Kidney (tissue), 14 donors: Measurements from ENCODE around the gene ENTPD7. TPM values are rescaled to one million over a fixed set of nuclear protein-coding genes. Genes with fewer than 3 reads are reported as not detected.

Experiments used
- DNase-seq, 5 donors: peaks; one replicate each; pipeline ENCODE4 v3.0.0-alpha.2; 2013 to 2020
- FAIRE-seq: peaks from 2 replicates; lab custom pipeline; 2012; peaks lifted over from hg19 to GRCh38; lab: Jason Lieb, UNC
- H3K27ac ChIP-seq, 2 donors: one replicate each; pipeline ENCODE4 v1.7.0; 2013; ENCODE audit warnings: low read depth in 2 of 2, low read length in 2 of 2, inconsistent platforms in 1 of 2
- H3K27me3 ChIP-seq: one replicate; pipeline ENCODE4 v1.7.1; 2013; ENCODE audit warnings: low read length, inconsistent platforms; ENCODE audit not compliant: control insufficient read depth, insufficient read depth
- H3K36me3 ChIP-seq, 3 donors: one replicate each; pipeline versions ENCODE4 v1.7.0 to v1.7.1; 2013; ENCODE audit warnings: low read length in 3 of 3, control low read depth in 1 of 3, inconsistent platforms in 1 of 3; ENCODE audit not compliant: insufficient read depth in 3 of 3, control insufficient read depth in 2 of 3
- H3K4me1 ChIP-seq, 3 donors: one replicate each; pipeline versions ENCODE4 v1.7.0 to v1.7.1; 2013; ENCODE audit warnings: low read length in 3 of 3, inconsistent platforms in 1 of 3, low read depth in 1 of 3; ENCODE audit not compliant: control insufficient read depth in 2 of 3, insufficient read depth in 2 of 3
- H3K4me3 ChIP-seq, 3 donors: one replicate each; pipeline versions ENCODE4 v1.7.0 to v1.8.1; 2013; ENCODE audit warnings: low read length in 3 of 3, control low read depth in 1 of 3, inconsistent platforms in 1 of 3
- H3K9ac ChIP-seq, 3 donors: one replicate each; pipeline versions ENCODE4 v1.7.0 to v1.7.1; 2013; ENCODE audit warnings: low read length in 3 of 3, control low read depth in 1 of 3, inconsistent platforms in 1 of 3
- H3K9me3 ChIP-seq, 3 donors: one replicate each; pipeline versions ENCODE4 v1.7.0 to v1.7.1; 2013; ENCODE audit warnings: low read length in 3 of 3, control low read depth in 1 of 3, inconsistent platforms in 1 of 3; ENCODE audit not compliant: control insufficient read depth in 2 of 3, insufficient read depth in 1 of 3
- CTCF ChIP-seq: IDR thresholded peaks from 3 replicates; pipeline ENCODE4 v1.5.1; 2012; ENCODE audit warnings: mild to moderate bottlenecking, moderate library complexity, borderline replicate concordance; ENCODE audit not compliant: insufficient read depth; ENCODE audit errors: extremely low read depth
- intact Hi-C: fragments of 100-400 bp; cut with DNase I; formaldehyde crosslinking; loops from one replicate; pipeline ENCODE4 v1.11.1; 2022
- polyA plus RNA-seq: library from polyadenylated mRNA; stranded (reverse); fragments of 350-450 nt; fragmentation: Illumina TruSeq; extraction: RNeasy Lipid Tissue Mini Kit (QIAGEN cat#74804); gene quantifications from one replicate; pipeline ENCODE4 v1.2.3, GENCODE V29; 2014; ENCODE audit warnings: low read depth, low replicate concordance; ENCODE audit not compliant: insufficient read depth
- total RNA-seq: library from RNA; stranded (reverse); fragmentation: NEBNext Ultra II Directional; extraction: Animal tissue kit (Norgen Biotek cat#: 25700); gene quantifications from one replicate; pipeline ENCODE4 v1.2.1, GENCODE V29; 2021
- donor health status: control.
- donor health status: control.
- donor health status: control.
- donor health status: control.
- donor health status: control.
- donor health status: DM: yes; HTN: yes; CAD: no.
- donor health status: Normal renal cell carcinoma (clear cell type).

ENTPD7 gene
- total and polyA plus RNA-seq, 2 donors from 2014 or later, result 1.4 to 16.1 TPM

DNA sequence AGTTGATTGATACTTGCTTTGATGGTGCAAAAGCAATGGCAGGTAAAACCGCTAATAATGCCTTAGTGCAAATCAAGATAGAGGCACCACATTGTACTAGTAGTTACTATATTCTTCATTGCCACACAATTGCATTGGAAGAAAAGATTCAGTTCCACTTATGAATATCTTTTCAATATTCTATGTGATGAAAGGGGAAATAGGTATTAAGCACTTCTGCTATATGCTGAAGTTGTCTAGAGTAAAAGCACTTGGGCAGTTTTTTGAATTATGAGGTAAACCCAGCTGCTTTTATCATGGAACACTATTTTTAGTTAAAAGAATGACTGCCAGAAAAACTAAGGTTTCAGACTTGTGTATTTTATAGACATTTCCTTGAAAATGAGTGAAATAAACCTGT lies 15.5 kb downstream of the ENTPD7 start:
- Histone ChIP-seq H3K9me3 (no peaks in the 10 kb centered on the region), H3K9ac (no peak overlapping the region), H3K4me3 (no peak overlapping the region), H3K27ac (no peak overlapping the region), H3K4me1 (no peaks in the 10 kb centered on the region), H3K27me3 (no peaks in the 10 kb centered on the region), H3K36me3 (peaks cover 0 to 9% (median 2%) of the 10 kb centered on the region in 3 donors)
- intact Hi-C loops, result no loop called here
- no peak for TF ChIP-seq CTCF
- no peak for DNase-seq
- FAIRE-seq, result no peak

DNA sequence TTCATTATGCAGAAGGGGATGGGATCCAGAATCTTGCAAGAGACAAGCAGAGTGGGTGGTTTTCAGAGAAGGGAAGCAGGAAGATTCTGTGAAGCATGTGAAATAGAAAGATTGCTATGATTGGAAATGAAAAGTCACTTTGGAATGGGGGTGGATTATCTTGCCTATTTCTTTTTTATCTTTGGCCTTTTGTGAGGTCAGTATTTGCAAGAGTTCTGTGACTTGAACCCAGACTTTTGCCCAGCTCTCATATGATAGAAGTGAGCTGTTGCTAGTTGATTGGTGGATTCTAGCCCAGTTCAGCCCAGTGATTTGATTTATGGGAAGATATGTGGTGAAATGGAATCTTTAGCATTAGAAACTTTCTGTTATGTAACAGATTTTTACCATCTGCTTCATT lies 17.1 kb downstream of the ENTPD7 start:
- DNase-seq, result peak in 2 of 5 donors; percentile 14 to 54
- FAIRE-seq, result no peak

DNA sequence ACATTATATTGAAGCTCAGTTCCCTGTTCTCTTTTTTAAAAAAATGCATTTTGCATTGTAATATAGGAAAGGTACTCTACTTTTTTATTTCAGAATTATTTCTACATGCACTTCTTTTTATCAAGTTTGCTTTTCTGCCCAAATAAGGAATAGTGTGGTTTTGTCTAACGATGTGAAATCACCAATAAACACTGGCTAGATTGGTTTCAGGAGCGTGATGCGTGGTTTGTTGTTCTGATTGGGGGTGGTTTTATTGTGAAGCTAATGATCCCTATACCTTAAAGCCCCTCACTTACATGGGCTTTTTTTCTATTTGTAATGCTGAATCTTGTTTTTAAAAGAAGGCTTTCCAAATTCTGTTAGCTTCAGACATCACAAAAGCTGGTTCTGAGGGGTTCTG lies 17.6 kb downstream of the ENTPD7 start:
- Histone ChIP-seq H3K4me1 (peaks cover 0 to 6% (median 0%) of the 10 kb centered on the region in 3 donors), H3K4me3 (no peak overlapping the region), H3K9ac (no peak overlapping the region), H3K27ac (no peak overlapping the region), H3K36me3 (peaks cover 0 to 8% (median 0%) of the 10 kb centered on the region in 3 donors), H3K9me3 (no peaks in the 10 kb centered on the region), H3K27me3 (no peaks in the 10 kb centered on the region)
- TF ChIP-seq CTCF, result no peak
- intact Hi-C loops, result no loop called here
- FAIRE-seq (no peak), DNase-seq (no peak)

More for the DNA sequence above, 17.1 kb downstream of the ENTPD7 start:
- Histone ChIP-seq H3K27me3 (no peaks in the 10 kb centered on the region), H3K4me1 (peaks cover 0 to 4% (median 0%) of the 10 kb centered on the region in 3 donors), H3K27ac (no peak overlapping the region), H3K9ac (no peak overlapping the region), H3K9me3 (no peaks in the 10 kb centered on the region), H3K4me3 (no peak overlapping the region), H3K36me3 (peaks cover 0 to 8% (median 1%) of the 10 kb centered on the region in 3 donors)
- no peak for TF ChIP-seq CTCF
- intact Hi-C loops, result no loop called here

DNA sequence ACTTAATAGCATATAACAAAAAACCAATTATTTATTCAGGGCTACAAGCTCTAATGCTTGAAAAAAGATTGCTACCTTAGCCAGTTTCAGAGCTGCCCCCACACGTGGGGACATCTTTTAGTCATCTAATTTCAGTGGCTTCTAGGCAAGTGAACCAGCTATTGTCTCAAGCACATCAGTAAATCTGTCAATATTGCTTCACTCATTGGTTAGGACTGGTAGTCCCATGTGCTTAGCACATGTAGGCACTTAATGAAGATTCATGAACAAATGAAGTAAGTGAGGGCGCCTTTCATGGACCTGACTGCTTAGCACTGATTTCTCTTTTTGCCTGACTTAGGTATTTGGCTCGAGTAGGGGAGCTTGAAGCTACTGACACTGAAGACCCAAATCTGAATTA lies 19.6 kb downstream of the ENTPD7 start:
- Histone ChIP-seq H3K4me3 (no peak overlapping the region), H3K9ac (no peak overlapping the region), H3K4me1 (peaks cover 0 to 11% (median 0%) of the 10 kb centered on the region in 3 donors), H3K27me3 (no peaks in the 10 kb centered on the region), H3K36me3 (peaks cover 0 to 8% (median 0%) of the 10 kb centered on the region in 3 donors), H3K27ac (no peak overlapping the region), H3K9me3 (no peaks in the 10 kb centered on the region)
- intact Hi-C loops, result no loop called here
- DNase-seq (no peak), FAIRE-seq (no peak)
- TF ChIP-seq CTCF, result no peak
